ENCODE measurements around the gene TPO.
"Not testable (repeated sequence)": the region's sequence is repeated elsewhere in the genome, so short reads cannot be mapped to it uniquely, and the experiment has no call there.

The TPO gene

GRCh38 chr2:1553671-1554295, 140.5 kb downstream of the TPO start:
- Histone ChIP-seq H3K9me3 (ENCODE audit: control insufficient read depth, insufficient read depth, low read length) (no peaks in the 10 kb centered on the region), H3K9ac (ENCODE audit: low read depth, low read length) (no peak overlapping the region), H3K4me1 (ENCODE audit: insufficient read depth, low read length) (peaks cover 5% of the 10 kb centered on the region; the same call in 1 of the 2 replicates), H3K36me3 (ENCODE audit: insufficient read depth, low read length) (no peaks in the 10 kb centered on the region)

DNA sequence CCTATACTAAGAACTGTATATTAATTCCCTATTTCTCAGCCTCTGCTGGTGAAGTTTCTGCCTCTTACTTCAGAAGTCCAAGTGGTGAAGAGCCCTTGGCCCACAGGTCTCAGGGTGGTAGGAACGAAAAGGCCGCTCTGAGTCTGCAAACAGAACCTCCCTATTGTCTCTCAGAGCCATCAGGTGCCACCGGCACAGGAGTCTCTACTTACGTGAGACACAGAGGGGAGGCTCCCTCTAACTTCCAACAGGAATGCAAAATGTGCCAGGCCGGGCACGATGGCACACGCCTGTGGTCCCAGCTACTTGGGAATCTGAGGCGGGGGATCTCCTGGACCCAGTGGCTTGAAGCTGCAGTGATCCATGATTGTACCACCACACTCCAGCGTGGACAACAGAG, 143.0 kb downstream of the TPO start:
- H3K36me3 ChIP-seq (ENCODE audit: insufficient read depth, low read length) = no peaks in the 10 kb centered on the region
- no peaks in the 10 kb centered on the region for H3K4me1 ChIP-seq (ENCODE audit: insufficient read depth, low read length)
- no peaks in the 10 kb centered on the region for H3K9me3 ChIP-seq (ENCODE audit: control insufficient read depth, insufficient read depth, low read length)
- no peak overlapping the region for H3K9ac ChIP-seq (ENCODE audit: low read depth, low read length)

DNA sequence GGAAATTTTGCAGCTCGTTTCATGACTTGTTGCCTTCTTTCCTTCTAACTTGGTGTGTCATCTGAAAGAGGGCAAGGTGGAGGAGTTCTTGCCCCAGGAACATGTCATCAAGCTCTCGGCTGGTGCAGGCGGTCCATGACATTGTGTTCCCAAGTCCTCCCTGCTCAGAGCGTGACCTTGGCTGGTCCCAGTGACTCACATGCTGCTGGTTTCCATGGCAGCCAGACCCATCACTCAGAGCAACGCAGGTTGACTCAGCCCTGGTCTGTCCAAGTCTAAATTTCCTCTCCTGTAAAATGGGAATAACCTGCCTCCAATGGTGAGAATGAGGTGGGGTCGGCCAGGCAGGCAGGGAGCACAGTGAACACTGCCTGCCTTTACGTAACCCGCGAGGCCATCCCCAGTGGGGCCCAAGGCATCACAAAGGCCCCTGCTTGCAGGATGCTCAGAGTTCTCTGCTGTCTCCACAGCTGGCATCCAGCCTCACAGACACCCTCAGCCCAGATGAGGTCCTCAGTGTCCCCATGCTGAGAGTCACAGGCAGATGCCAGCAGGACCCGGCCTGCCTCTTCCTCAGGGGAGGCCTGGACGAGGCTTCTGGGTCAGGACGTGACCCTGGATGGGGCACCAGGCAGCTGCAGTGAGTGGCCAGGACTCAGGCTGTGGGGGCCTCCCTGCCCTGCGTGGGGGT, 143.7 kb downstream of the TPO start:
- Histone ChIP-seq H3K36me3 (ENCODE audit: insufficient read depth, low read length) (no peaks in the 10 kb centered on the region), H3K4me1 (ENCODE audit: insufficient read depth, low read length) (no peaks in the 10 kb centered on the region), H3K9ac (ENCODE audit: low read depth, low read length) (no peak overlapping the region), H3K9me3 (ENCODE audit: control insufficient read depth, insufficient read depth, low read length) (no peaks in the 10 kb centered on the region)

GRCh38 chr2:1557467-1557820, 144.2 kb downstream of the TPO start:
- H3K9ac ChIP-seq (ENCODE audit: low read depth, low read length) = no peak overlapping the region
- H3K4me1 ChIP-seq (ENCODE audit: insufficient read depth, low read length) = no peaks in the 10 kb centered on the region
- no peaks in the 10 kb centered on the region for H3K9me3 ChIP-seq (ENCODE audit: control insufficient read depth, insufficient read depth, low read length)
- H3K36me3 ChIP-seq (ENCODE audit: insufficient read depth, low read length) = no peaks in the 10 kb centered on the region

GRCh38 chr2:1559589-1560175, 146.4 kb downstream of the TPO start:
- no peaks in the 10 kb centered on the region for H3K36me3 ChIP-seq (ENCODE audit: insufficient read depth, low read length)
- no peaks in the 10 kb centered on the region for H3K4me1 ChIP-seq (ENCODE audit: insufficient read depth, low read length)
- H3K9ac ChIP-seq (ENCODE audit: low read depth, low read length) = no peak overlapping the region
- no peaks in the 10 kb centered on the region for H3K9me3 ChIP-seq (ENCODE audit: control insufficient read depth, insufficient read depth, low read length)

DNA sequence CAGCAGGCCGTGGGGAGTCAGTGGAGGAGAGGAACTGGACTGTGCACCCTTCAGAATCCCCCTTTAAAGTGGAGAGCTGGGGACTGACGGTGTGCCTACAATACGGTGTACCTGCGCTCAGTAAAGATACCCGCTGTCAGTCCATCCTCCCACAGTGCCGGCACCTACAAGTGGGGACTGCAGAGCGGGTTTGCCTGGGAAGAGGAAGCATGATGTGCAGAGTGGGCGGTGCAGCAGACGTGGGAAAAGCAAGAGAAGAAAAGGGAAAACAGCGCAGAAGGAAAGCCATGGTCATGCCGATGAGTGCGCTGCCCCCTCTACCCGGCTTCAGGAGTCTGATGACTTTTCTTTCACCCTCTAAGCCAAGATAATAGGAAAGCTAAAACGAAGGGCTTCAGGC, 148.0 kb downstream of the TPO start:
- Histone ChIP-seq H3K9ac (ENCODE audit: low read depth, low read length) (no peak overlapping the region), H3K36me3 (ENCODE audit: insufficient read depth, low read length) (no peaks in the 10 kb centered on the region), H3K4me1 (ENCODE audit: insufficient read depth, low read length) (no peaks in the 10 kb centered on the region), H3K9me3 (ENCODE audit: control insufficient read depth, insufficient read depth, low read length) (no peaks in the 10 kb centered on the region)

DNA sequence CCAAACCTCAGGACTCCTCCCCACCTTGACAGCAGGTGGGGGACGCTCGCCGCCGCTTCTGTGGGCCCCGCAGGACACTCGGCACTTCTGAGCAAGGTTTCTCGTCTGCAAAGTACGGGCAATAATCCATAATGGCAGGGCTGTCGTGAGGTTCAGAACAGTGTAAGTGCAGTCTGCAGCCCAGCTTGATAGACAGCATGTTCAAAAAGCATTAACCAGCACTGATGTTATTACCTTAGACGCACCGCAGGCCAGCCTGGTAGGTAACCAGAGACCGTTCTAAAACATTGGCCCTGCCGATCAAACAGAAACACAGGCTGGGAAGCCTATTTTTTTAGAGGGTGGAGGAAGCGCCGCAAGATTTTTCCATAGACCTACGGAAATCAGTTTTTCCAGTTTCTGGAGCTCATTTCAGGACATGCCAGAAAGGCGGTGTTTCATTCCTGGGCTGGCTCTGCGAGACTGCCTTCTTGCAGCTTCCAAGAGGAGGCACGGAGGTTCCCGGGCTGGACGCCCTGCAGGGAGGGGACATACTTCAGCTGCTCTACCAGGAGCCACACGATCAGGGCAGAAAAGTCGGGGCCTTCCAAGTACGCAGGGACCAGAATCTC, 148.7 kb downstream of the TPO start:
- Histone ChIP-seq H3K9me3 (ENCODE audit: control insufficient read depth, insufficient read depth, low read length) (no peaks in the 10 kb centered on the region), H3K36me3 (ENCODE audit: insufficient read depth, low read length) (no peaks in the 10 kb centered on the region), H3K4me1 (ENCODE audit: insufficient read depth, low read length) (no peaks in the 10 kb centered on the region), H3K9ac (ENCODE audit: low read depth, low read length) (no peak overlapping the region)

- Histone ChIP-seq H3K4me1 (ENCODE audit: insufficient read depth, low read length) (no peaks in the 10 kb centered on the region), H3K9me3 (ENCODE audit: control insufficient read depth, insufficient read depth, low read length) (no peaks in the 10 kb centered on the region), H3K36me3 (ENCODE audit: insufficient read depth, low read length) (no peaks in the 10 kb centered on the region), H3K9ac (ENCODE audit: low read depth, low read length) (no peak overlapping the region)
Measured at GRCh38 chr2:1563084-1563857, 150.0 kb downstream of the TPO start.

GRCh38 chr2:1563943-1564891, 151.0 kb downstream of the TPO start:
- no peaks in the 10 kb centered on the region for H3K9me3 ChIP-seq (ENCODE audit: control insufficient read depth, insufficient read depth, low read length)
- H3K9ac ChIP-seq (ENCODE audit: low read depth, low read length) = no peak overlapping the region

GRCh38 chr2:1567556-1568344, 154.5 kb downstream of the TPO start:
- Histone ChIP-seq H3K36me3 (ENCODE audit: insufficient read depth, low read length) (no peaks in the 10 kb centered on the region), H3K9ac (ENCODE audit: low read depth, low read length) (no peak overlapping the region), H3K4me1 (ENCODE audit: insufficient read depth, low read length) (no peaks in the 10 kb centered on the region), H3K9me3 (ENCODE audit: control insufficient read depth, insufficient read depth, low read length) (no peaks in the 10 kb centered on the region)

More at GRCh38 chr2:1563943-1564891, 151.0 kb downstream of the TPO start:
- no peaks in the 10 kb centered on the region for H3K36me3 ChIP-seq (ENCODE audit: insufficient read depth, low read length)
- no peaks in the 10 kb centered on the region for H3K4me1 ChIP-seq (ENCODE audit: insufficient read depth, low read length)

GRCh38 chr2:1568345-1568668, 155.0 kb downstream of the TPO start:
- H3K36me3 ChIP-seq (ENCODE audit: insufficient read depth, low read length); H3K4me1 ChIP-seq (ENCODE audit: insufficient read depth, low read length); H3K9ac ChIP-seq (ENCODE audit: low read depth, low read length); H3K9me3 ChIP-seq (ENCODE audit: control insufficient read depth, insufficient read depth, low read length): not testable (repeated sequence)

- H3K36me3 ChIP-seq (ENCODE audit: insufficient read depth, low read length) = no peaks in the 10 kb centered on the region
- no peaks in the 10 kb centered on the region for H3K9me3 ChIP-seq (ENCODE audit: control insufficient read depth, insufficient read depth, low read length)
- H3K9ac ChIP-seq (ENCODE audit: low read depth, low read length) = no peak overlapping the region
- H3K4me1 ChIP-seq (ENCODE audit: insufficient read depth, low read length) = no peaks in the 10 kb centered on the region
Measured at GRCh38 chr2:1569879-1570450, 156.7 kb downstream of the TPO start.
